ENCODE measurements around the gene OR5P2.
"Not testable (repeated sequence)": the region's sequence is repeated elsewhere in the genome, so short reads cannot be mapped to it uniquely, and the experiment has no call there.

The OR5P2 gene

GRCh38 chr11:7793233-7793632, 3.5 kb downstream of the OR5P2 start:
- Histone ChIP-seq H3K9ac (no peak overlapping the region), H3K79me2 (no peaks in the 10 kb centered on the region), H2AFZ (no peak overlapping the region), H3K27ac (no peak overlapping the region), H3K9me3 (ENCODE audit: control insufficient read depth, low read length) (no peaks in the 10 kb centered on the region), H3K4me1 (no peaks in the 10 kb centered on the region), H3K27me3 (ENCODE audit: control insufficient read depth, insufficient read depth, low read length) (no peaks in the 10 kb centered on the region), H3K36me3 (ENCODE audit: control insufficient read depth, insufficient read depth, low read length) (no peaks in the 10 kb centered on the region), H3K4me2 (ENCODE audit: low read length) (no peak overlapping the region), H3K4me3 (ENCODE audit: low read depth, low read length) (no peak overlapping the region)
- no peak for TF ChIP-seq CTCF (IDR thresholded peaks at IDR 0.05)

- H3K4me3 ChIP-seq (ENCODE audit: low read depth, low read length), result no peak overlapping the region
- no peaks in the 10 kb centered on the region for H3K9me3 ChIP-seq (ENCODE audit: control insufficient read depth, low read length)
- H3K79me2 ChIP-seq, result no peaks in the 10 kb centered on the region
- no peaks in the 10 kb centered on the region for H3K27me3 ChIP-seq (ENCODE audit: control insufficient read depth, insufficient read depth, low read length)
- H3K27ac ChIP-seq, result no peak overlapping the region
- H2AFZ ChIP-seq, result no peak overlapping the region
- H3K9ac ChIP-seq, result no peak overlapping the region
- no peaks in the 10 kb centered on the region for H3K4me1 ChIP-seq
- no peak for TF ChIP-seq CTCF (IDR thresholded peaks at IDR 0.05)
- H3K4me2 ChIP-seq (ENCODE audit: low read length), result no peak overlapping the region
- no peaks in the 10 kb centered on the region for H3K36me3 ChIP-seq (ENCODE audit: control insufficient read depth, insufficient read depth, low read length)
Observed at GRCh38 chr11:7787239-7787638, 9.5 kb downstream of the OR5P2 start.

- Histone ChIP-seq H3K79me2 (no peaks in the 10 kb centered on the region), H3K9ac (no peak overlapping the region), H3K4me1 (no peaks in the 10 kb centered on the region), H3K27me3 (ENCODE audit: control insufficient read depth, insufficient read depth, low read length) (no peaks in the 10 kb centered on the region), H3K27ac (no peak overlapping the region), H3K36me3 (ENCODE audit: control insufficient read depth, insufficient read depth, low read length) (no peaks in the 10 kb centered on the region), H3K4me3 (ENCODE audit: low read depth, low read length) (no peak overlapping the region), H3K4me2 (ENCODE audit: low read length) (no peak overlapping the region), H3K9me3 (ENCODE audit: control insufficient read depth, low read length) (no peaks in the 10 kb centered on the region), H2AFZ (no peak overlapping the region)
- TF ChIP-seq CTCF (IDR thresholded peaks at IDR 0.05), result no peak
Observed at GRCh38 chr11:7775689-7776088, 21.1 kb downstream of the OR5P2 start.

- H3K36me3 ChIP-seq (ENCODE audit: control insufficient read depth, insufficient read depth, low read length); H3K4me3 ChIP-seq (ENCODE audit: low read depth, low read length); H3K4me2 ChIP-seq (ENCODE audit: low read length); H3K79me2 ChIP-seq; H3K9ac ChIP-seq; H3K4me1 ChIP-seq; H3K27me3 ChIP-seq (ENCODE audit: control insufficient read depth, insufficient read depth, low read length); H2AFZ ChIP-seq; H3K27ac ChIP-seq; H3K9me3 ChIP-seq (ENCODE audit: control insufficient read depth, low read length): not testable (repeated sequence)
Observed at GRCh38 chr11:7764301-7764700, 32.4 kb downstream of the OR5P2 start.

GRCh38 chr11:7759010-7759409, 37.7 kb downstream of the OR5P2 start:
- Histone ChIP-seq H3K4me3 (ENCODE audit: low read depth, low read length) (no peak overlapping the region), H3K27ac (no peak overlapping the region), H3K9ac (no peak overlapping the region), H3K9me3 (ENCODE audit: control insufficient read depth, low read length) (no peaks in the 10 kb centered on the region), H3K36me3 (ENCODE audit: control insufficient read depth, insufficient read depth, low read length) (no peaks in the 10 kb centered on the region), H2AFZ (no peak overlapping the region), H3K27me3 (ENCODE audit: control insufficient read depth, insufficient read depth, low read length) (no peaks in the 10 kb centered on the region), H3K4me2 (ENCODE audit: low read length) (no peak overlapping the region), H3K79me2 (no peaks in the 10 kb centered on the region), H3K4me1 (no peaks in the 10 kb centered on the region)
- no peak for TF ChIP-seq CTCF (IDR thresholded peaks at IDR 0.05)

Measured in parathyroid adenoma (tissue), 2 donors.